Endothelial cell of umbilical vein (primary cell): ENCODE results near the gene TSPAN13. TPM values are rescaled to one million over a fixed set of nuclear protein-coding genes. Genes with fewer than 3 reads are reported as not detected.

Experiments used
- BruUV-seq: library from RNA; stranded (reverse); fragments of 400-500 nt; replicated peaks from 2 replicates; lab custom pipeline; 2021; lab: Mats Ljungman, UMichigan
- CTCF ChIA-PET: fragments of 300-600, 350-600 bp; sonication (Branson Sonifier 250); formaldehyde crosslinking; loops from one replicate; lab custom pipeline; 2021; ENCODE audit warnings: antibody characterized with exemption, inconsistent platforms; lab: Charles Lee
- POLR2A ChIA-PET: fragments of 300-600, 350-600 bp; sonication (Branson Sonifier 250); formaldehyde crosslinking; loops from one replicate; lab custom pipeline; 2021; ENCODE audit warnings: antibody characterized with exemption, inconsistent platforms; lab: Charles Lee
- DNase-seq: peaks from one replicate; pipeline ENCODE4 v3.0.0-alpha.2; 2011; ENCODE audit warnings: low read depth, low spot score
- FAIRE-seq: peaks from 2 replicates; lab custom pipeline; 2011; peaks lifted over from hg19 to GRCh38; lab: Jason Lieb, UNC
- H2AFZ ChIP-seq: 2 replicates; pipeline ENCODE4 v1.6.0; 2012; ENCODE audit warnings: low read depth, low read length, control low read depth, inconsistent platforms
- H3K27ac ChIP-seq: 2 replicates; pipeline ENCODE4 v1.5.1; 2011; ENCODE audit warnings: low read depth, mild to moderate bottlenecking, control low read depth, low read length, moderate library complexity; ENCODE audit not compliant: insufficient read depth
- H3K27me3 ChIP-seq, 2 experiments: 2 replicates each; pipeline versions ENCODE4 v1.6.0 to v1.6.1; 2011; ENCODE audit warnings: low read length in 2 of 2, mixed read lengths in 1 of 2; ENCODE audit not compliant: control insufficient read depth in 2 of 2, insufficient read depth in 2 of 2
- H3K36me3 ChIP-seq, 2 experiments: 2 replicates in 1 of 2; 3 replicates in 1 of 2; pipeline ENCODE4 v1.5.1; 2011; ENCODE audit warnings: low read length in 2 of 2, mild to moderate bottlenecking in 1 of 2, moderate library complexity in 1 of 2; ENCODE audit not compliant: control insufficient read depth in 2 of 2, insufficient read depth in 2 of 2; ENCODE audit errors: extremely low read depth in 1 of 2
- H3K4me1 ChIP-seq: 3 replicates; pipeline ENCODE4 v1.5.1; 2011; ENCODE audit warnings: mild to moderate bottlenecking, low read length; ENCODE audit not compliant: control insufficient read depth, insufficient read depth; ENCODE audit errors: extremely low read depth
- H3K4me2 ChIP-seq: 2 replicates; pipeline ENCODE4 v1.6.1; 2011; ENCODE audit warnings: low read length, control low read depth, mixed read lengths; ENCODE audit not compliant: insufficient read depth
- H3K4me3 ChIP-seq, 3 experiments: fragments of 200-600 bp in 1 of 3; sonication (generic), shearing (Covaris generic) in 1 of 3; replicated peaks in 1 of 3; 2 replicates each; pipeline ENCODE4 v1.5.1; 2011 to 2016; ENCODE audit warnings: control low read depth in 3 of 3, low read length in 3 of 3, mild to moderate bottlenecking in 2 of 3, inconsistent platforms in 1 of 3, low read depth in 1 of 3, moderate library complexity in 1 of 3; ENCODE audit not compliant: insufficient read depth in 1 of 3
- H3K79me2 ChIP-seq: 2 replicates; pipeline ENCODE4 v1.6.0; 2012; ENCODE audit warnings: low read length, inconsistent platforms; ENCODE audit not compliant: control insufficient read depth, insufficient read depth
- H3K9ac ChIP-seq: replicated peaks from 2 replicates; pipeline ENCODE3; 2011; ENCODE audit warnings: low read length, control low read depth; ENCODE audit not compliant: insufficient read depth; ENCODE audit errors: extremely low read depth
- H3K9me1 ChIP-seq: replicated peaks from 3 replicates; pipeline ENCODE4 v1.6.0; 2011; ENCODE audit warnings: mild to moderate bottlenecking, low read length; ENCODE audit not compliant: control insufficient read depth, insufficient read depth; ENCODE audit errors: extremely low read depth
- H3K9me3 ChIP-seq: replicated peaks from 2 replicates; pipeline ENCODE4 v1.5.1; 2012; ENCODE audit warnings: low read length, inconsistent platforms; ENCODE audit not compliant: control insufficient read depth, insufficient read depth
- H4K20me1 ChIP-seq: replicated peaks from 2 replicates; pipeline ENCODE3; 2011; ENCODE audit warnings: mild to moderate bottlenecking, low read length; ENCODE audit not compliant: control insufficient read depth, insufficient read depth; ENCODE audit errors: extremely low read depth
- EZH2 ChIP-seq: IDR thresholded peaks from 2 replicates; pipeline ENCODE4 v1.6.1; 2012; ENCODE audit warnings: borderline replicate concordance, low read depth, mild to moderate bottlenecking, moderate library complexity, low read length, inconsistent platforms; ENCODE audit not compliant: severe bottlenecking
- FOS ChIP-seq: IDR thresholded peaks from 2 replicates; pipeline ENCODE4 v1.6.1; 2011; ENCODE audit warnings: mild to moderate bottlenecking, low read length, moderate library complexity, borderline replicate concordance; ENCODE audit not compliant: insufficient read depth
- GATA2 ChIP-seq: IDR thresholded peaks from 2 replicates; pipeline ENCODE4 v1.7.0; 2011; ENCODE audit warnings: low read depth, mild to moderate bottlenecking, moderate library complexity, mixed read lengths, low read length; ENCODE audit not compliant: insufficient read length, insufficient read depth
- JUN ChIP-seq: IDR thresholded peaks from 2 replicates; pipeline ENCODE4 v1.6.1; 2011; ENCODE audit warnings: borderline replicate concordance, low read depth; ENCODE audit not compliant: insufficient read length, insufficient read depth
- MYC ChIP-seq: IDR thresholded peaks from one replicate; pipeline ENCODE4 v1.6.1; 2011; ENCODE audit warnings: mild to moderate bottlenecking, low read depth, low read length
- POLR2A ChIP-seq: IDR thresholded peaks from 2 replicates; pipeline ENCODE4 v1.6.1; 2012; ENCODE audit warnings: low read depth, mild to moderate bottlenecking, control low read depth, low read length
- POLR2AphosphoS5 ChIP-seq: IDR thresholded peaks from 2 replicates; pipeline ENCODE4 v1.6.1; 2012; ENCODE audit warnings: low read depth, mild to moderate bottlenecking, control low read depth, low read length, moderate library complexity; ENCODE audit not compliant: insufficient read depth
- dilution Hi-C: fragments of 300-500 bp; cut with MboI; formaldehyde crosslinking; loops from one replicate; pipeline ENCODE4 v1.15.0; 2019; ENCODE audit warnings: low sequenced_read_pairs; ENCODE audit not compliant: extremely low pct_ligation_motif_present
- intact Hi-C: fragments of 100-400 bp; cut with micrococcal nuclease; formaldehyde crosslinking; loops from one replicate; pipeline ENCODE4 v1.10.0; 2022
- polyA plus RNA-seq, 4 experiments: library from polyadenylated mRNA; depleted of rRNA in 3 of 4; stranded (reverse) in 3 of 4; unstranded in 1 of 4; fragments of >200 nt; gene quantifications; 2 replicates each; pipeline versions ENCODE4 v1.2.1 to v1.2.3, GENCODE V29; 2011 to 2012; ENCODE audit warnings: missing spikeins in 1 of 4
- total RNA-seq: library from RNA; stranded (reverse); gene quantifications from 2 replicates; pipeline ENCODE4 v1.2.3, GENCODE V29; 2021
- TF ChIP-seq, protein P1 (sequence below), 2 donors: IDR thresholded peaks; 1 replicate in 1 of 2; 2 replicates in 1 of 2; pipeline ENCODE4 v1.5.1; 2011; ENCODE audit warnings: low read length in 2 of 2, mild to moderate bottlenecking in 2 of 2, moderate library complexity in 2 of 2, control low read depth in 1 of 2, inconsistent platforms in 1 of 2, low read depth in 1 of 2; ENCODE audit not compliant: insufficient read depth in 1 of 2; ENCODE audit errors: extremely low read depth in 1 of 2
- TF ChIP-seq, protein P2 (sequence below): IDR thresholded peaks from 2 replicates; pipeline ENCODE4 v1.6.1; 2011; ENCODE audit not compliant: insufficient read depth, insufficient read length

The TSPAN13 gene
- total and polyA plus RNA-seq, 2 donors (not counting 3 experiments of a cell fraction or from before 2014, with no cell fraction given), result 13.3 to 33.0 TPM

DNA sequence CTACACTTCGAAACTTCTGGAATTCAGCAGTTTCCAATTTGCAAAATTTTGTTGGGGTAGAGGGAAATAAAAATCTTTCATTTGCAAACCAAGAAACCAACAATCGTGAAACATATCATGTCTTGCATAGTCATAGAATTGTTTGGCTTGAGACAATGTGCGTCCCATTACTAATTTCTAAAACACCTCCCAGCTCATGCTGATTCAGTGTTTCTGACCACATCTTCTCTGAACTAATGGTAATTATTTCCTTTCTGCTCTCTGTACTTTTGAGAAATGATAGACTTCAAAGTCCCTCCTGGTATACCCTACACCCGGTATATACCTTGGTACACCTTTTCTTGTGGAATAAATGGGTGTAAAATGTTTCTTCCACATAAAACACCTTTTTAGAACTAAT, 41.8 kb upstream of the TSPAN13 start:
- DNase-seq (no peak), FAIRE-seq (no peak)
- dilution Hi-C loops, result no loop called here
- no peaks in the 10 kb centered on the region for H3K27me3 ChIP-seq
- no peak overlapping the region for H2AFZ ChIP-seq
- H4K20me1 ChIP-seq, result no peaks in the 10 kb centered on the region
- intact Hi-C loops, result no loop called here
- no peak overlapping the region for H3K9ac ChIP-seq
- no peak overlapping the region for H3K4me2 ChIP-seq
- H3K9me3 ChIP-seq, result no peaks in the 10 kb centered on the region
- no TSS peak for BruUV-seq
- no peak overlapping the region for H3K27ac ChIP-seq
- H3K9me1 ChIP-seq, result no peaks in the 10 kb centered on the region
- H3K4me1 ChIP-seq, result peaks cover 8% of the 10 kb centered on the region
- TF ChIP-seq GATA2 (no peak), POLR2A (no peak)
- TF ChIP-seq, protein P1, sequence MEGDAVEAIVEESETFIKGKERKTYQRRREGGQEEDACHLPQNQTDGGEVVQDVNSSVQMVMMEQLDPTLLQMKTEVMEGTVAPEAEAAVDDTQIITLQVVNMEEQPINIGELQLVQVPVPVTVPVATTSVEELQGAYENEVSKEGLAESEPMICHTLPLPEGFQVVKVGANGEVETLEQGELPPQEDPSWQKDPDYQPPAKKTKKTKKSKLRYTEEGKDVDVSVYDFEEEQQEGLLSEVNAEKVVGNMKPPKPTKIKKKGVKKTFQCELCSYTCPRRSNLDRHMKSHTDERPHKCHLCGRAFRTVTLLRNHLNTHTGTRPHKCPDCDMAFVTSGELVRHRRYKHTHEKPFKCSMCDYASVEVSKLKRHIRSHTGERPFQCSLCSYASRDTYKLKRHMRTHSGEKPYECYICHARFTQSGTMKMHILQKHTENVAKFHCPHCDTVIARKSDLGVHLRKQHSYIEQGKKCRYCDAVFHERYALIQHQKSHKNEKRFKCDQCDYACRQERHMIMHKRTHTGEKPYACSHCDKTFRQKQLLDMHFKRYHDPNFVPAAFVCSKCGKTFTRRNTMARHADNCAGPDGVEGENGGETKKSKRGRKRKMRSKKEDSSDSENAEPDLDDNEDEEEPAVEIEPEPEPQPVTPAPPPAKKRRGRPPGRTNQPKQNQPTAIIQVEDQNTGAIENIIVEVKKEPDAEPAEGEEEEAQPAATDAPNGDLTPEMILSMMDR (IDR thresholded peaks at IDR 0.05; ENCODE audit: extremely low read depth in 1 of 2, insufficient read depth in 1 of 2, low read depth in 1 of 2, low read length in 2 of 2), result no peak
- peaks cover 0 to 2% of the 10 kb centered on the region in 2 experiments for H3K36me3 ChIP-seq
- H3K79me2 ChIP-seq, result no peaks in the 10 kb centered on the region
- no peak overlapping the region for H3K4me3 ChIP-seq
- ChIA-PET POLR2A (no interaction called here), CTCF (interaction anchor here (0.7 to 2.9 kb wide), 2 partner anchors 89 to 173 kb away, joined by 4 to 7 read pairs; no protein-coding TSS in a partner anchor)

DNA sequence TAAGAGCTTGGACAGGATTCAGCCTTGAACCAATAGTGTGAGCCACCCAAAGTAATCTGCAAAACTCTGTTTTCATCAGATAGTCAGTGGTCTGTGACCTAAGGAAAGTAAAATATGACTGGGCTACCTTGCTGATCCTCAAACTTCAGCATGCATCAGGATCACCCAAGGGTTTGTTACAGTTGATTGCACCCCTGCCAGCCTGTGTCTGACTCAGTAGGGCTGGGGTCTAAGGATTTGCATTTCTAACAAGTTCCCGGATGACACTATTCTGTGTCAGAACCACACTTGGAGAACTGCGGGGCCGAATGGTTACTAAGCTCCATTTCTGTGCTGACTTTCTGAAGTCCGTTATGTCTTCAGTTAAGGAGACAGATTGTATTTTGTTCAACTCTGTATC, 40.6 kb upstream of the TSPAN13 start:
- no peak overlapping the region for H3K9ac ChIP-seq
- FAIRE-seq, result no peak
- BruUV-seq, result no TSS peak
- H3K36me3 ChIP-seq, result no peaks in the 10 kb centered on the region
- no peaks in the 10 kb centered on the region for H3K79me2 ChIP-seq
- ChIA-PET POLR2A (no interaction called here), CTCF (interaction anchor here (2.9 kb wide), 1 partner anchor 87 kb away, joined by 7 read pairs; no protein-coding TSS in a partner anchor)
- no peak overlapping the region for H3K27ac ChIP-seq
- no peak for DNase-seq
- H3K9me1 ChIP-seq, result no peaks in the 10 kb centered on the region
- no peak overlapping the region for H3K4me2 ChIP-seq
- intact Hi-C loops (no loop called here), dilution Hi-C loops (no loop called here)
- H3K4me1 ChIP-seq, result peaks cover 8% of the 10 kb centered on the region
- no peaks in the 10 kb centered on the region for H3K27me3 ChIP-seq
- H2AFZ ChIP-seq, result no peak overlapping the region
- no peaks in the 10 kb centered on the region for H3K9me3 ChIP-seq
- TF ChIP-seq, protein P2, sequence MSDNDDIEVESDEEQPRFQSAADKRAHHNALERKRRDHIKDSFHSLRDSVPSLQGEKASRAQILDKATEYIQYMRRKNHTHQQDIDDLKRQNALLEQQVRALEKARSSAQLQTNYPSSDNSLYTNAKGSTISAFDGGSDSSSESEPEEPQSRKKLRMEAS, result no peak
- TF ChIP-seq JUN (no peak), GATA2 (no peak), POLR2AphosphoS5 (no peak), MYC (no peak), EZH2 (no peak), POLR2A (no peak), FOS (no peak)
- TF ChIP-seq, protein P1 (IDR thresholded peaks at IDR 0.05; ENCODE audit: extremely low read depth in 1 of 2, insufficient read depth in 1 of 2, low read depth in 1 of 2, low read length in 2 of 2), result no peak
- no peak overlapping the region for H3K4me3 ChIP-seq
- H4K20me1 ChIP-seq, result no peaks in the 10 kb centered on the region
